ENCODE data around the gene WBP11.
A peak's percentile ranks its signal among the peaks of the same experiment; 100 is the strongest.

The WBP11 gene

GRCh38 chr12:14845350-14845750 is 42.1 kb upstream of the WBP11 start:
- TF ChIP-seq SPI1 (IDR thresholded peaks at IDR 0.05; ENCODE audit: borderline replicate concordance, low read depth) (no peak), CTCF (IDR thresholded peaks at IDR 0.05; ENCODE audit: insufficient read depth, low read length) (peak; percentile 53)
- peak; percentile 5 to 52 for DNase-seq (ENCODE audit: low read depth in 1 of 2, low spot score in 1 of 2)
- Histone ChIP-seq H3K27ac (replicated peaks) (no peak overlapping the region), H3K4me3 (replicated peaks; ENCODE audit: insufficient read depth, low read length) (no peak overlapping the region), H3K27me3 (ENCODE audit: insufficient read depth, poor library complexity, severe bottlenecking) (no peaks in the 10 kb centered on the region)

DNA sequence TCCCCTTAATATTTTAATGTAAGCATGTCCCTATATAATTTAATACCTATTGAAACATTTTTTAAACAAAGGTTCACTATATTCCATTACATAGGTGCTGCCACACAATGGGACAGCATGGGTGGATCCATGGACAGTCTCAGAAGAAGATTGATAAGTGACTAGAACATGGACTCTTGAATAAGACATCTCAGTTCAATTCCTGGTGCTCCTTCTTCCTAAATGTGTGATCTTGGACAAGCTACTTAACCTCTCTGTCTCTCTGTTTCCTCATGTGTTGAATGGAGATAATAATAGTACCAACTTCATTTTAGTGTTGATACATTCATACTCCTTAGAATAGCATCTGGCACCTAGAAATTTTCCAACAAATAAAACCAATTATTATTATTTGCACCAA is 41.1 kb upstream of the WBP11 start:
- no peak overlapping the region for H3K27ac ChIP-seq (replicated peaks)
- no peak for DNase-seq (ENCODE audit: low read depth in 1 of 2, low spot score in 1 of 2)
- no peak for TF ChIP-seq REST (IDR thresholded peaks at IDR 0.05; ENCODE audit: insufficient replicate concordance, low read depth)
- no peak for TF ChIP-seq GABPA (IDR thresholded peaks at IDR 0.05; ENCODE audit: low read depth)
- TF ChIP-seq CTCF (IDR thresholded peaks at IDR 0.05; ENCODE audit: insufficient read depth, low read length): no peak
- no peak for TF ChIP-seq POLR2AphosphoS5 (IDR thresholded peaks at IDR 0.05; ENCODE audit: low read depth)
- no peak for TF ChIP-seq SPI1 (IDR thresholded peaks at IDR 0.05; ENCODE audit: borderline replicate concordance, low read depth)
- no peak overlapping the region for H3K4me3 ChIP-seq (replicated peaks; ENCODE audit: insufficient read depth, low read length)
- no peaks in the 10 kb centered on the region for H3K27me3 ChIP-seq (ENCODE audit: insufficient read depth, poor library complexity, severe bottlenecking)

GRCh38 chr12:14843425-14843887 is 40.2 kb upstream of the WBP11 start, which contains the start of gene ART4:
Gene ART4, minus strand, starts transcription at chr12:14843526. Its CDS starts 413 bp downstream, at chr12:14843113.
- DNase-seq (ENCODE audit: low read depth in 1 of 2, low spot score in 1 of 2): no peak

GRCh38 chr12:14842315-14842714 is 39.0 kb upstream of the WBP11 start:
- no peak for DNase-seq (ENCODE audit: low read depth in 1 of 2, low spot score in 1 of 2)
- Histone ChIP-seq H3K27me3 (ENCODE audit: insufficient read depth, poor library complexity, severe bottlenecking) (no peaks in the 10 kb centered on the region), H3K4me3 (replicated peaks; ENCODE audit: insufficient read depth, low read length) (no peak overlapping the region), H3K27ac (replicated peaks) (no peak overlapping the region)
- TF ChIP-seq GABPA (IDR thresholded peaks at IDR 0.05; ENCODE audit: low read depth) (no peak), SPI1 (IDR thresholded peaks at IDR 0.05; ENCODE audit: borderline replicate concordance, low read depth) (no peak), POLR2AphosphoS5 (IDR thresholded peaks at IDR 0.05; ENCODE audit: low read depth) (no peak), REST (IDR thresholded peaks at IDR 0.05; ENCODE audit: insufficient replicate concordance, low read depth) (no peak), CTCF (IDR thresholded peaks at IDR 0.05; ENCODE audit: insufficient read depth, low read length) (no peak)

More at GRCh38 chr12:14843425-14843887, 40.2 kb upstream of the WBP11 start, which contains the start of gene ART4:
- Histone ChIP-seq H3K27ac (replicated peaks) (no peak within 1 kb of the TSS), H3K4me3 (replicated peaks; ENCODE audit: insufficient read depth, low read length) (no peak within 1 kb of the TSS), H3K27me3 (ENCODE audit: insufficient read depth, poor library complexity, severe bottlenecking) (no peaks in the 10 kb centered on the region)
- no peak for TF ChIP-seq GABPA (IDR thresholded peaks at IDR 0.05; ENCODE audit: low read depth)
- TF ChIP-seq REST (IDR thresholded peaks at IDR 0.05; ENCODE audit: insufficient replicate concordance, low read depth): peak; percentile 29

Measured in HL-60 (cell line).